GM12864 (cell line): Measurements from ENCODE around the gene TSPO.

Experiments
- DNase-seq: peaks from one replicate; pipeline ENCODE4 v3.0.0-alpha.2; 2011; ENCODE audit warnings: low read depth
- H3K4me3 ChIP-seq: 2 replicates; pipeline ENCODE4 v1.5.1; 2011; ENCODE audit warnings: mild to moderate bottlenecking, low read depth, low read length, control low read depth
- CTCF ChIP-seq: IDR thresholded peaks from 2 replicates; pipeline ENCODE4 v1.5.1; 2011; ENCODE audit warnings: low read depth, mild to moderate bottlenecking, moderate library complexity, low read length, control low read depth, inconsistent platforms; ENCODE audit errors: missing control alignments

The TSPO gene

GRCh38 chr22:43126501-43127165 is 24.7 kb upstream of the TSPO start:
- no peak for TF ChIP-seq CTCF
- no peak for DNase-seq
- H3K4me3 ChIP-seq: no peak overlapping the region

GRCh38 chr22:43127166-43127908 is 24.0 kb upstream of the TSPO start:
- no peak overlapping the region for H3K4me3 ChIP-seq
- TF ChIP-seq CTCF: no peak
- no peak for DNase-seq

- no peak overlapping the region for H3K4me3 ChIP-seq
- no peak for DNase-seq
- no peak for TF ChIP-seq CTCF
Measured at GRCh38 chr22:43128116-43128515, 23.2 kb upstream of the TSPO start.

DNA sequence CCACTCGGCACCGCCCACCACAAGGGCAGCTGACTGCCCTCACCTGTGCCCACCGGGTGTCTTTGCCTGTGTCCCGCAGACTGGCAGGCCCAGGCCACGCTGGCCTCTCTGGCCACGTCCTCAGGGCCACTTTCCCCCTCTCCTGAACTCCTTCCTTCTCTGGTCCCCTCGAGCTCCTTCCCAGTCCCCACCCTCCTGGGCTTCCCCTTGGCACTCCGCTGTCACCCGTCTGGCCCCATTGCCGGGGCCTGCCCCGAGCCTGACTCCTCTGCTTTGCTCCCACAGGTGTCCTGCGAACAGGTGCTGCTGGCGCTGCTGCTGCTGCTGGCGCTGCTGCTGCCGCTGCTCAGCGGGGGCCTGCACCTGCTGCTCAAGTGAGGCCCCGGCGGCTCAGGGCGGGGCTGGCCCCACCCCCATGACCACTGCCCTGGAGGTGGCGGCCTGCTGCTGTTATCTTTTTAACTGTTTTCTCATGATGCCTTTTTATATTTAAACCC is 22.4 kb upstream of the TSPO start:
- no peak for DNase-seq
- no peak overlapping the region for H3K4me3 ChIP-seq

DNA sequence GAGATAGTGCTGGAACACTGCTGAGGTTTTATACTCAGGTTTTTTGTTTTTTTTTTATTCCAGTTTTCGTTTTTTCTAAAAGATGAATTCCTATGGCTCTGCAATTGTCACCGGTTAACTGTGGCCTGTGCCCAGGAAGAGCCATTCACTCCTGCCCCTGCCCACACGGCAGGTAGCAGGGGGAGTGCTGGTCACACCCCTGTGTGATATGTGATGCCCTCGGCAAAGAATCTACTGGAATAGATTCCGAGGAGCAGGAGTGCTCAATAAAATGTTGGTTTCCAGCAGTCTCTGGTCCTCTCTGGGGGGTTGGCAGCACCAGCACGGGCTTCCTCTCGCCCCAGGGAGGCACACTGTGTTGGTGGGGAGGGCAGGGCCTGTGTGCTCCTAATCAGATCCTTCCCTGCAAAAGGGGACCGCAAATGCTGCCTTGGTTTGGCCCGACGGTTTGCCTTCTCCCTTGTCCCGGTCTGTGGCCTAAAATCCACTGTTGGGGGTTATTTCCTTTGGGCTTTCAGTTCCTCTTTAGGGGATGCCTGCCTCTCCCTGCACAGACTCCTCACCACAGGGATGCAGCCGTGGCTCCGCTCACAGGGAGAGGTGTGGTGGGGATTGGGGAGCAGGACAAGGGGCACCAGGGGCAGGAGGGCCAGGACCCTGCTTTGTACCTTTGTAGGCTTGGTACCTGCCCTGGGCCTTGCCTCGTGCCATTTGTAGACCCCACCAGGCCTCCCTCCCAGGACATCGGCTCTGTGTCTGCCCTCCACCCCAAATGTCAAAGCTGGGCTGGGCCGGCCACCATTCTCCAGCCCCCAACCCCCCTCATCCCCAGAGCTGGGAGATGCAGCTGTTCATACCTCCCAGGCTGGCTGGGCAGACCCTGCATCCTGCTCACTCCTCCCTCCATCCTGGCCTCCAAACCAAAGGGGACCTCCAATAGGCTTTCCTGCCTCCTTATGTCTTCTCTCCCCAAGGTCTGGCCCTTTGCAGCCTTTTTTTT is 21.6 kb upstream of the TSPO start:
- TF ChIP-seq CTCF: no peak
- DNase-seq: no peak
- H3K4me3 ChIP-seq: no peak overlapping the region

More for the DNA sequence above, 22.4 kb upstream of the TSPO start:
- TF ChIP-seq CTCF: no peak

DNA sequence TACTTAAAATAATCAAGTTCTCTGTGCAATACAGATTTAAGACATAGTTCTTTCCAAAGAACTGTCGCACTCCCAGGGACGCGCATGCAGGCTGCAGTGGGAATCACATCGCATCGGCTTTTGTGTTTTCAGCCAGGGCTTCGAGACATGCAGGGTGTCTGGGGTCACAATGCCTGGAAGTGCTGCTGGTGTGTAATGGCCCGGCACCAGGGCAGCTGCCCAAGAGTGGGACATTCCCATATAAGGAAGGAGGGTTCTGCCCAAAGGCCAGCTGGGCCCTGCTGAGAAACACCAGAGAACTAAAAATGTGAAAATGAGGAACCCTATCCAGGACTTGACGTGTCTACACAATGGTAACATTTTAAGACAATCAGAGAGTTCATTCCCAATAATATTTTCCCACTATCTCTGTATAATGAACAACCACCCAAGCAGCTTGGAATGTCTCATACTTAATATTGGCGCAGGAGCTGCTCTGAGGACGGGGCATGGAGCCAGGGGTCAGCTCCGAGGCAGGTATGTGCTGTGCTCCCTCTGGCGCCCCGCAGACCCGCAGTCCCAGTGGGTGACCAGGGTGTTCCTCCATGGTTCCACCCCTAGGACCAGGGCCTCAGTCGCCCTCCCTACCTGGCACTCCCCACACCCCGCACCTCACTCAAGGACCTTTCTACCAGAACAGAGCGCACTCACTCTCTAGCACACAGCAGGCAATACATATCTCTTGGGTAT is 19.4 kb upstream of the TSPO start:
- no peak for TF ChIP-seq CTCF
- no peak overlapping the region for H3K4me3 ChIP-seq
- DNase-seq: no peak
